IMR-90 (cell line): ENCODE measurements around the gene DCUN1D5. TPM values are rescaled to one million over a fixed set of nuclear protein-coding genes. Genes with fewer than 3 reads are reported as not detected.
A peak's percentile ranks its signal among the peaks of the same experiment; 100 is the strongest.

Experiments used
- ATAC-seq: fragments of 200-7000 bp; cut with Tn5 transposase; 2 replicates; pipeline ENCODE4 v1.9.1; 2020; ENCODE audit warnings: low read depth, mild to moderate bottlenecking, moderate library complexity
- BruUV-seq: library from RNA; stranded (reverse); fragments of 400-500 nt; replicated peaks from 2 replicates; lab custom pipeline; 2021; lab: Mats Ljungman, UMichigan
- CTCF ChIA-PET: fragments of 300-600 bp; formaldehyde crosslinking; extraction: SDS; loops from one replicate; lab custom pipeline; 2021; ENCODE audit warnings: antibody characterized with exemption; lab: Yijun Ruan, JAX
- POLR2A ChIA-PET: fragments of 300-600 bp; sonication (Branson Sonifier 250); formaldehyde crosslinking; loops from one replicate; lab custom pipeline; 2022; ENCODE audit warnings: antibody characterized with exemption; ENCODE audit not compliant: unreplicated experiment; lab: Charles Lee
- DNase-seq: peaks from one replicate; pipeline ENCODE4 v3.0.0; 2013
- H2AFZ ChIP-seq: replicated peaks from 2 replicates; pipeline ENCODE3; 2013; ENCODE audit warnings: low read length, mild to moderate bottlenecking; ENCODE audit not compliant: poor library complexity
- H2AK5ac ChIP-seq: 2 replicates; pipeline ENCODE4 v1.6.1; 2013; ENCODE audit warnings: low read depth, low read length, inconsistent platforms
- H2AK9ac ChIP-seq: replicated peaks from 2 replicates; pipeline ENCODE3; 2013; ENCODE audit warnings: mild to moderate bottlenecking, low read depth, low read length, moderate library complexity; ENCODE audit not compliant: poor library complexity
- H2BK120ac ChIP-seq: 2 replicates; pipeline ENCODE4 v1.6.1; 2013; ENCODE audit warnings: low read depth, low read length, inconsistent platforms
- H2BK15ac ChIP-seq: 3 replicates; pipeline ENCODE4 v1.6.1; 2013; ENCODE audit warnings: low read depth, low read length, inconsistent platforms
- H2BK20ac ChIP-seq: 2 replicates; pipeline ENCODE4 v1.6.1; 2013; ENCODE audit warnings: low read depth, mild to moderate bottlenecking, inconsistent platforms, low read length, moderate library complexity
- H2BK5ac ChIP-seq: 2 replicates; pipeline ENCODE4 v1.6.1; 2013; ENCODE audit warnings: mild to moderate bottlenecking, low read depth, low read length, inconsistent platforms; ENCODE audit not compliant: poor library complexity, severe bottlenecking
- H3K14ac ChIP-seq: replicated peaks from 2 replicates; pipeline ENCODE4 v1.6.1; 2013; ENCODE audit warnings: low read depth, low read length, inconsistent platforms
- H3K18ac ChIP-seq: 2 replicates; pipeline ENCODE4 v1.6.1; 2013; ENCODE audit warnings: low read depth, low read length, control low read depth
- H3K23ac ChIP-seq: 2 replicates; pipeline ENCODE4 v1.6.1; 2013; ENCODE audit warnings: low read depth, low read length, inconsistent platforms
- H3K27ac ChIP-seq: 2 replicates; pipeline ENCODE4 v1.5.1; 2013; ENCODE audit warnings: mild to moderate bottlenecking, control low read depth, low read length; ENCODE audit not compliant: insufficient read depth
- H3K27me3 ChIP-seq: 2 replicates; pipeline ENCODE4 v1.6.1; 2013; ENCODE audit warnings: low read length; ENCODE audit not compliant: control insufficient read depth, insufficient read depth
- H3K36me3 ChIP-seq: 2 replicates; pipeline ENCODE4 v1.6.1; 2013; ENCODE audit warnings: low read length, mixed read lengths; ENCODE audit not compliant: control insufficient read depth, insufficient read depth
- H3K4ac ChIP-seq: 2 replicates; pipeline ENCODE4 v1.6.1; 2013; ENCODE audit warnings: low read depth, low read length, inconsistent platforms
- H3K4me1 ChIP-seq: 2 replicates; pipeline ENCODE4 v1.6.1; 2013; ENCODE audit warnings: low read length, mixed read lengths; ENCODE audit not compliant: control insufficient read depth, insufficient read depth
- H3K4me2 ChIP-seq: 2 replicates; pipeline ENCODE4 v1.6.1; 2013; ENCODE audit warnings: low read depth, mild to moderate bottlenecking, control low read depth, low read length, moderate library complexity
- H3K4me3 ChIP-seq: 2 replicates; pipeline ENCODE4 v1.5.1; 2013; ENCODE audit warnings: low read depth, mild to moderate bottlenecking, control low read depth, low read length, moderate library complexity; ENCODE audit not compliant: insufficient read depth
- H3K56ac ChIP-seq: 2 replicates; pipeline ENCODE4 v1.6.1; 2013; ENCODE audit warnings: low read length, inconsistent platforms; ENCODE audit not compliant: insufficient read depth; ENCODE audit errors: extremely low read depth
- H3K79me1 ChIP-seq, 2 experiments: 2 replicates each; pipeline ENCODE4 v1.6.1; 2013; ENCODE audit warnings: low read length in 2 of 2, inconsistent platforms in 1 of 2, low read depth in 1 of 2
- H3K9ac ChIP-seq: 2 replicates; pipeline ENCODE4 v1.6.1; 2013; ENCODE audit warnings: low read depth, low read length, control low read depth
- H3K9me1 ChIP-seq: 2 replicates; pipeline ENCODE4 v1.6.1; 2013; ENCODE audit warnings: low read length, inconsistent platforms; ENCODE audit not compliant: insufficient read depth
- H3K9me3 ChIP-seq: 2 replicates; pipeline ENCODE4 v1.6.1; 2013; ENCODE audit warnings: low read length; ENCODE audit not compliant: control insufficient read depth, insufficient read depth
- H4K20me1 ChIP-seq: 2 replicates; pipeline ENCODE4 v1.6.1; 2013; ENCODE audit warnings: low read length, inconsistent platforms; ENCODE audit not compliant: insufficient read depth
- H4K5ac ChIP-seq: 2 replicates; pipeline ENCODE4 v1.6.1; 2013; ENCODE audit warnings: mild to moderate bottlenecking, low read depth, low read length, control low read depth
- H4K8ac ChIP-seq, 2 experiments: 2 replicates each; pipeline ENCODE4 v1.6.1; 2013; ENCODE audit warnings: low read depth in 2 of 2, low read length in 2 of 2, control low read depth in 1 of 2, inconsistent platforms in 1 of 2
- H4K91ac ChIP-seq: 2 replicates; pipeline ENCODE4 v1.6.1; 2013; ENCODE audit warnings: low read depth, low read length, inconsistent platforms; ENCODE audit not compliant: insufficient read depth
- CEBPB ChIP-seq: IDR thresholded peaks from 2 replicates; pipeline ENCODE4 v1.6.1; 2012; ENCODE audit warnings: low read depth, low read length, improper control_type of control experiment
- CTCF ChIP-seq: conservative IDR thresholded peaks from 2 replicates; pipeline ENCODE4 v1.5.1; 2012; ENCODE audit warnings: mild to moderate bottlenecking, low read depth, low read length, improper control_type of control experiment
- ELK1 ChIP-seq: fragments of 150-350 bp; IDR thresholded peaks from 2 replicates; pipeline ENCODE4 v1.6.1; 2016; ENCODE audit warnings: low read depth, mild to moderate bottlenecking, low read length, moderate library complexity, borderline replicate concordance
- MAFK ChIP-seq: IDR thresholded peaks from 2 replicates; pipeline ENCODE4 v1.6.1; 2012; ENCODE audit warnings: low read depth, low read length, improper control_type of control experiment
- MXI1 ChIP-seq: IDR thresholded peaks from 2 replicates; pipeline ENCODE4 v1.6.1; 2012; ENCODE audit warnings: low read depth, mild to moderate bottlenecking, low read length, moderate library complexity, borderline replicate concordance
- NFE2L2 ChIP-seq: fragments of 150-350 bp; IDR thresholded peaks from 2 replicates; pipeline ENCODE4 v1.6.1; 2016; ENCODE audit warnings: low read depth, mild to moderate bottlenecking, low read length
- RAD21 ChIP-seq: IDR thresholded peaks from 2 replicates; pipeline ENCODE4 v1.6.1; 2012; ENCODE audit warnings: low read length, improper control_type of control experiment
- WGBS, 2 experiments: methylation state at CpG; one replicate each; pipeline versions ENCODE4 v1.1.5 to v1.1.7; 2013; ENCODE audit warnings: missing lambda C conversion rate in 2 of 2; ENCODE audit not compliant: insufficient read length in 1 of 2; ENCODE audit errors: extremely low coverage in 2 of 2; 5-methylcytosine and 5-hydroxymethylcytosine counted together
- dilution Hi-C: fragments of 300-500 bp; cut with HindIII; formaldehyde crosslinking; loops from one replicate; pipeline ENCODE4 v1.14.3; 2018; ENCODE audit warnings: low sequenced_read_pairs; ENCODE audit not compliant: unreplicated experiment
- in situ Hi-C: fragments of 300-500 bp; cut with MboI; formaldehyde crosslinking; loops from 3 replicates; pipeline ENCODE4 v1.14.3; 2019; ENCODE audit warnings: low sequenced_read_pairs, inconsistent platforms, mixed read lengths
- intact Hi-C: fragments of 100-400 bp; cut with micrococcal nuclease; formaldehyde crosslinking; loops from 2 replicates; pipeline ENCODE4 v1.10.0; 2022
- polyA plus RNA-seq, 3 experiments: library from polyadenylated mRNA; depleted of rRNA; stranded (reverse); fragments of >200 nt; gene quantifications; 2 replicates each; pipeline ENCODE4 v1.2.3, GENCODE V29; 2012; ENCODE audit warnings: low replicate concordance in 1 of 3
- total RNA-seq: library from RNA; depleted of rRNA; stranded (reverse); fragments of >200 nt; gene quantifications from 2 replicates; pipeline ENCODE4 v1.2.3, GENCODE V29; 2012

DCUN1D5 gene
- total and polyA plus RNA-seq, 2 of the 4 experiments (the other 2 are of a cell fraction), result 47.8 to 58.3 TPM

GRCh38 chr11:103024086-103024485 is 67.9 kb downstream of the DCUN1D5 start:
- no peak for ATAC-seq
- Histone ChIP-seq H2AFZ (no peak overlapping the region), H3K9me3 (no peaks in the 10 kb centered on the region), H3K36me3 (no peaks in the 10 kb centered on the region), H3K23ac (no peak overlapping the region), H3K56ac (no peak overlapping the region), H3K4me3 (no peak overlapping the region), H3K14ac (no peak overlapping the region), H4K5ac (no peak overlapping the region), H3K18ac (no peak overlapping the region), H4K91ac (no peak overlapping the region), H3K9ac (no peak overlapping the region), H3K4me2 (no peak overlapping the region; the same call in 1 of the 2 replicates), H2BK120ac (no peak overlapping the region), H2BK15ac (no peak overlapping the region), H2AK9ac (no peak overlapping the region), H4K20me1 (no peaks in the 10 kb centered on the region), H2BK20ac (no peak overlapping the region), H3K27me3 (no peaks in the 10 kb centered on the region), H2AK5ac (no peak overlapping the region), H3K9me1 (0 out of 2 replicates have a peak, but pooled peaks cover 2% of the 10 kb centered on the region), H3K79me1 (no peaks in the 10 kb centered on the region), H3K4me1 (no peaks in the 10 kb centered on the region), H3K4ac (no peak overlapping the region), H2BK5ac (no peak overlapping the region), H3K27ac (no peak overlapping the region), H4K8ac (no peak overlapping the region)
- ChIA-PET CTCF (no interaction called here), POLR2A (no interaction called here)
- dilution Hi-C loops, result no loop called here
- BruUV-seq, result no TSS peak
- intact Hi-C loops, result no loop called here
- TF ChIP-seq CEBPB (0 out of 2 replicates have a peak, but pooled peaks have one; percentile 15), ELK1 (no peak), MXI1 (no peak), CTCF (no peak), NFE2L2 (no peak), RAD21 (no peak), MAFK (no peak)
- WGBS, 2 experiments, result 62% methylated on average over 3 of the region's 3 CpGs; no CpG with 5 or more reads in 1 of the 2 experiments
- in situ Hi-C loops, result no loop called here
- DNase-seq, result no peak
